Measurements from ENCODE around the gene ARL16.

GRCh38 chr17:81655378-81656117 lies 28.0 kb downstream of the ARL16 start:
- TF ChIP-seq CTCF (optimal IDR thresholded peaks at IDR 0.05 in 1 of 3, IDR thresholded peaks at IDR 0.05 in 1 of 3, conservative IDR thresholded peaks at IDR 0.05 in 1 of 3; ENCODE audit: extremely low read depth in 1 of 3, insufficient read depth in 2 of 3, low read length in 3 of 3) (no peak), EZH2 (IDR thresholded peaks at IDR 0.05; ENCODE audit: low read length) (no peak)

All from keratinocyte (primary cell).